HUES48 (cell line): ENCODE results near the gene MAGOH.

ENCODE experiments used
- H3K27ac ChIP-seq: one replicate; pipeline ENCODE4 v1.7.0; 2013; ENCODE audit warnings: low read depth, low read length, inconsistent platforms
- H3K27me3 ChIP-seq: 2 replicates; pipeline ENCODE4 v1.6.1; 2013; ENCODE audit warnings: mild to moderate bottlenecking, low read length; ENCODE audit not compliant: control insufficient read depth, insufficient read depth
- H3K36me3 ChIP-seq: 2 replicates; pipeline ENCODE4 v1.6.1; 2013; ENCODE audit warnings: low read length; ENCODE audit not compliant: control insufficient read depth, insufficient read depth
- H3K4me1 ChIP-seq: 2 replicates; pipeline ENCODE4 v1.6.1; 2013; ENCODE audit warnings: mild to moderate bottlenecking, low read length; ENCODE audit not compliant: control insufficient read depth, insufficient read depth
- H3K4me3 ChIP-seq: 2 replicates; pipeline ENCODE4 v1.5.1; 2013; ENCODE audit warnings: mild to moderate bottlenecking, low read depth, low read length
- H3K9ac ChIP-seq: 2 replicates; pipeline ENCODE4 v1.6.1; 2013; ENCODE audit warnings: mild to moderate bottlenecking, low read depth, low read length, moderate library complexity
- H3K9me3 ChIP-seq: 2 replicates; pipeline ENCODE4 v1.6.1; 2013; ENCODE audit warnings: low read length; ENCODE audit not compliant: control insufficient read depth, insufficient read depth

Gene MAGOH

DNA sequence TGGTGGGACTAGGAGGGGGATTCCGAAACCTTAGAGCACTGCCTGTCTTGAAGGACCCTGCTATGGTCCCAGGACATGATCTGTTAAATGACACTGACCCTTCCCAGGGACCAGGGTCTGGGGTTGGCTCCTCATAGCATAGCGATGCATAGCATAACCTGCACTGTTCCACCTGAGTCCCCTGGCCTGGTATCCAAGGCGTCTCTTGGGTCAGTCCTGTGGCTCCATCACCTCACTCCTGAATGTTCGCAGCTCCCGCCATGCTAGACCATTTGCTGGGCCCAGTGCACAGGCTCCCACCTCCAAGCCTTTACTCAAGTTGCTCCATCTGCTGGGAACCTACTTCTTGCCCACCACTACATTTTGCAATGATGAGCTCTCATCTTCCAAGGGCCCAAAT is 39.0 kb upstream of the MAGOH start:
- H3K9me3 ChIP-seq, result no peaks in the 10 kb centered on the region
- no peak overlapping the region for H3K9ac ChIP-seq
- H3K36me3 ChIP-seq, result peaks cover 75% of the 10 kb centered on the region

DNA sequence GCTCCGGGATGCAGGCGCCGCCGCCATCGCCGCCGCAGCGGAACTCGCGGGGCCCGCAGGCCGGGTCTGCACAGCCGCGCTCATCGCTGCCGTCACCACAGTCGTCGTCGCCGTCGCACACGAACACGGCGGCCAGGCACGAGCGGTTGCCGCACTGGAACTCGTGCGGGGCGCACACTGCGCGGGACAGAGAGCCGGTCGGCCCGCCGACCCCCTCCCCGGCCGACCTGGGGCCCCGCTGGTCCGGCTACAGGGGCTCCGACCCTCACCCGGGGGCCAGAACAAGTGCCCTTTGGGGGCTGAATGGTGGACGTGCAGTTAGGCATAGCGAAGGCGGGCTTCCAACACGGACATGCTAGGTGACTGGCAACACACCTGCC is 38.6 kb upstream of the MAGOH start:
- Histone ChIP-seq H3K4me3 (no peak overlapping the region), H3K27me3 (no peaks in the 10 kb centered on the region), H3K27ac (no peak overlapping the region), H3K36me3 (peaks cover 75% of the 10 kb centered on the region), H3K4me1 (no peaks in the 10 kb centered on the region), H3K9ac (no peak overlapping the region), H3K9me3 (no peaks in the 10 kb centered on the region)

More for the DNA sequence above, 39.0 kb upstream of the MAGOH start:
- H3K27ac ChIP-seq, result no peak overlapping the region
- H3K27me3 ChIP-seq, result no peaks in the 10 kb centered on the region
- no peaks in the 10 kb centered on the region for H3K4me1 ChIP-seq
- no peak overlapping the region for H3K4me3 ChIP-seq

DNA sequence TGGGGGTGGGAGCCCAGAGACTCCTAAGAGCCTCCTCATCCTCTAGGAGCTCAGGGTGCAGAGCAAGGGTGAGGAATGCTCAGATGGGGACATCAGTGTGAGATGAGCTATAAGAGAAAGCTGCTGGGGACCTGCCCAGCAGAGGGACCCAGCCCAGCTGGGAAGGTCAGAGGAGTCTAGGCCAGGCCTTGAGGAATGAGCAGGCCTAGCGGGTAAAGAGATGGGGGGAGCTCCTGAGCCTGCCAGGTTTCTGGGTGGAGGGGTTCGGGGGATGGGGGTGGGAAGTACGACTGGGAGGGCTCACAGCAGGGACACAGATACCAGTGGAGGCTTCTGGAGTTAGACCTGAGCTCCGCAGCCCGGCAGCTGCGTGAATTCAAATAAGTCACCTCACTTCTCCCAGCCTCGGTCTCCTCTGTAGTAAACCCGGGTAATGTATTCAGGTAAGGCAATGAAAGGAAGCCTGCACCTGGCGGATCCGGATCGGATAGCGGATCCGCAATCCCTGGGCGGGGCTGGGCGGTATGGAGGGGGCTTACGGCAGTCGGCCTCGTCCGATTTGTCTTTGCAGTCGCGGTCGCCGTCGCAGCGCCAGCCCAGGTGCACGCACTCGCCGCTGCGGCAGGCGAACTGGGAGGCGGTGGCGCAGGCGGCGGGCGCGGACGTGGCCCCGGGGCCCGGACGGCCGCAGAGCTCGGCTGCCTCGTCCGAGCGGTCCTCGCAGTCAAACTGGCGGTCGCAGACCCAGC is 38.0 kb upstream of the MAGOH start:
- Histone ChIP-seq H3K9ac (no peak overlapping the region), H3K27ac (no peak overlapping the region), H3K4me1 (no peaks in the 10 kb centered on the region), H3K27me3 (no peaks in the 10 kb centered on the region), H3K36me3 (peaks cover 75% of the 10 kb centered on the region), H3K4me3 (no peak overlapping the region), H3K9me3 (no peaks in the 10 kb centered on the region)

DNA sequence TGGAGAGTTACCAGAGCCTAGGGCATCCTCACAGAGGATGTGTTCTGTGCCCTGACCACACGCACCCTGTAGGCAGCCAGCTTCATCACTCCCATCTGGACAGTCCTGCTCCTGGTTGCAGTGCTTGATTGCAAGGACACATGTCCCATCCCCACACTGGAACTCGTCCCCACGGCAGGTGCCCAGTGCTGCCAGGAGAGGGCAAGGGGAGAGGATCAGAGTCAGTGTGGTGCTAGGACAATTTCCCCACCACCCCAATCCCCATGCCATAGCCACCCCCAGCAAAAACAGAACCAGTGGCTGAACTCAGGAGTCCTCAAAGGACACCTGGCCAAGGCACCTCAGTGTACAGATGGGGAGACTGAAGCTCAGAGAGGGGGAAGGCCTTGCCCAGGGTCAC is 37.2 kb upstream of the MAGOH start:
- H3K36me3 ChIP-seq, result peaks cover 75% of the 10 kb centered on the region

DNA sequence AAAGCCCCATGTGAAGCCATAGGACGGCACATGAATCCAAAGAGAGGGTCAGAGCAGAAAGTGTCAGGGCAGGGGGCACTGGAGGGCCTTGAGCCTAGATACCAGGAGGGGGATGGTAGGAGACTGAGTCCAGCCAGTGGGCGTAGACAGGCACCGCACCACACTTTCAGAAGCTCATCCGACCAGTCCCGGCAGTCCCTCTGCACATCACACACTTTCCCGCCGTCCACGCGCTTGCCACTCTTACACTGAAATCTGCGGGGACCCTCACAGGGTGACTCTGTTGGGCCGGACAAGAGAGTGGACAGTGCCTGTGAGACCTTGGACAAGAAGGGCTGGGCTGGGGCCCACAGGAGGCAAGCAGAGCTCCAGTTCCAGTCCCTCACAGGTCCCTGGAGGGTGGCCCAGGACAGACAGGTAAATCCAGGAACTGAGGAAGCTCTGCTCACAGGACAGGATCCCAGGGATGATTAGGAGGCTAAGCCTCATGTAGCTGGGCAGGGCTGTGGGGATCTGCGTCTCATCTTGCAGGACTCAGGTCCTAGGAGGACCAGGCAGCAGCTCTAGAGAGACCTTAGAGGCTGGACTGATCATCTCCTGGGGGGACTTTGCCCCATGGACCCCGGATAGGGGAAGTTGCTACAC is 36.3 kb upstream of the MAGOH start:
- peaks cover 75% of the 10 kb centered on the region for H3K36me3 ChIP-seq
- H3K27ac ChIP-seq, result no peak overlapping the region
- no peak overlapping the region for H3K9ac ChIP-seq
- no peak overlapping the region for H3K4me3 ChIP-seq
- H3K27me3 ChIP-seq, result no peaks in the 10 kb centered on the region
- no peaks in the 10 kb centered on the region for H3K4me1 ChIP-seq
- no peaks in the 10 kb centered on the region for H3K9me3 ChIP-seq

More for the DNA sequence above, 37.2 kb upstream of the MAGOH start:
- H3K27me3 ChIP-seq, result no peaks in the 10 kb centered on the region
- no peaks in the 10 kb centered on the region for H3K9me3 ChIP-seq
- H3K27ac ChIP-seq, result no peak overlapping the region
- no peaks in the 10 kb centered on the region for H3K4me1 ChIP-seq
- no peak overlapping the region for H3K9ac ChIP-seq
- no peak overlapping the region for H3K4me3 ChIP-seq

DNA sequence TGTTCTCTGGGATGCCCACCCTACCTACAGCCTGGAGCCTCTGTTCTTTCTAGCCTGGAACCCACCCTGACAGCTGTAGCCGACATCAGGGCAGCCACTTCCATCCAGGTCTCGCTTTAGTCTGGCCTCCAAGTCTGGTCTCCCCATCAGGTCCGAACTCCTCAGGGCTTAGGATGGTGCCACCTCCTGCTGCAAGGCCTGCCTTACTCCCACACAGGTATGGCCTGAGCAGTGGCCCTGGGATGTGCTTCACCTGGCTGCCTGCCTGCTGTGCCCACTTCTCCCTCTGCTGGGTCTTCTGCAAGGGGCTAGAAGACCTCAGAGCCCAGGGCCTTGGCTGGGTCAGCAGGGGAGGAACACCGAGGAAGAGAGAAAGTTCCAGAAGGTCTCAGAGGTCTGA is 35.7 kb upstream of the MAGOH start:
- H3K9ac ChIP-seq, result no peak overlapping the region
- no peaks in the 10 kb centered on the region for H3K27me3 ChIP-seq
- no peak overlapping the region for H3K27ac ChIP-seq
- H3K4me1 ChIP-seq, result no peaks in the 10 kb centered on the region
- H3K9me3 ChIP-seq, result no peaks in the 10 kb centered on the region
- H3K36me3 ChIP-seq, result peaks cover 76% of the 10 kb centered on the region
- no peak overlapping the region for H3K4me3 ChIP-seq

DNA sequence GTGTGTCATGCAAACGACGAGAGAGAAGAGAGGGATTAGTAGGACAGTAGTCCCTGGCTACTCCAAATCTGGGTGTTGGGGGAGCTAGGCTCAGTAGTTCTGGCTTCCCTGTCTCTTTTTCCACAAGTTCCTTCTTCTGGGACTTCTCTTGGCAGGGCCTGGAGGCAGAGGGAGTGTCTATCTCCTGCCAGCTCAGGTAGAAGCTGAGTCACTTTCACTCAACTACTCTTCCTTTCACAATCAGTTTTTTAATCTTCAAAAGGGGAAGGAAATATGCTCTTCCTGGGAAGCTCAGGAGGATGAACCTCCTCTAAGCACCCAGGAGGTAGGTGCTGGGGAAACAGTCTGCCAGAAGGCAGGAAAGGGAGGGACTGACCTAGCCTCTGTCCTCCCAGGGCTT is 35.2 kb upstream of the MAGOH start:
- Histone ChIP-seq H3K4me3 (no peak overlapping the region), H3K9me3 (no peaks in the 10 kb centered on the region), H3K4me1 (no peaks in the 10 kb centered on the region), H3K9ac (no peak overlapping the region), H3K27ac (no peak overlapping the region), H3K36me3 (peaks cover 80% of the 10 kb centered on the region), H3K27me3 (no peaks in the 10 kb centered on the region)

DNA sequence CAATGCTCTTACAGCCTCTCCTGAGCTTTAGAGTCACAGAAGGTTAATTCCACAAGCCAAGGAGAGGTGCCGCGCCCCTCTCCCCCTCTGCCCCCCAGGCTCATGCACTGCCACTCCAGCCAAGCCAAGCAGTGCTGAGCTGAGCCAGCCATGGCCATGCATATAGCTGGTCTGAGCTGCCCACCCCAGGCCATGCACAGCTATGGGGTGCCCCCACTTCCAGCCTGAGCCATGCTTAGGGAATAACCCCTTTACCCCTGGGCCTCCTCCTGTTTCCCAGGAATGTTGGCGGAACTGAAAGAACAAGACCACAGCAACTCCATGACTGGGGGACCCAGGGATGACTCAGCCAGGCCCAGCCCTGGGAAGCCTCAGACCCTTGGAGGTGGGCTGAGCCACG is 34.0 kb upstream of the MAGOH start:
- Histone ChIP-seq H3K27ac (no peak overlapping the region), H3K4me1 (no peaks in the 10 kb centered on the region), H3K4me3 (no peak overlapping the region), H3K9me3 (no peaks in the 10 kb centered on the region), H3K36me3 (peaks cover 84% of the 10 kb centered on the region), H3K27me3 (no peaks in the 10 kb centered on the region), H3K9ac (no peak overlapping the region)

DNA sequence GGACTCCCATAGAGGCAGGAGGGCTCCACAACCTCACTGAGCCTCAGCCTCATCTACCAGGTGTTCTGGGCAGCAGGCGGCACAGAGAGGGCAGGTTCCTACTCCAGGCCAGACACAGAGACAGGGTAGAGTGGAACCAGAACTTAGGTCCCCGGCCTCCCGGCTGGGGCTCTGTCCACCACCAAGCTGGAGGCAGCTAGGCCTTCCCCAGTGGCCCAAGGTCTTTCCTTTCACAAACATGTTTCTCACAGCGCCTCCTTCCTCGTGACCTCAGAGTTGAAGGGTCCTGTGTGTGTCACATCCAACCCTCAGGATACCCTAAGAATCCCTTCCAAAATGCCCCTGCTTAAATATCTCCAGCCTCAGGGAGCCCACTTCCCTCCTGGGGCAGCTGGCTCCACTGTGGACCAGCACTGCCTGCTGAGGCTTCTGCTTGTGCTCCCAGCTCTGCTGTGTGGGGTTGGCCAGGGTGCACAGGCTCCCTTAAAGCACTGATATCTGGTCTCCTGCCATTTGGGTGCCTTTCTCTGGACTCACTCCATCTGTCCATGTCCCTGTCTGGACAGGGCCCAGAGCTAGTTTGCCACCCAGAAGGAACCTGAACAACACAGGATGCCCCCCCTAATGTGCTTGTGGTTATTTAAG is 33.2 kb upstream of the MAGOH start:
- no peaks in the 10 kb centered on the region for H3K4me1 ChIP-seq
- H3K27ac ChIP-seq, result no peak overlapping the region
- H3K9me3 ChIP-seq, result no peaks in the 10 kb centered on the region

DNA sequence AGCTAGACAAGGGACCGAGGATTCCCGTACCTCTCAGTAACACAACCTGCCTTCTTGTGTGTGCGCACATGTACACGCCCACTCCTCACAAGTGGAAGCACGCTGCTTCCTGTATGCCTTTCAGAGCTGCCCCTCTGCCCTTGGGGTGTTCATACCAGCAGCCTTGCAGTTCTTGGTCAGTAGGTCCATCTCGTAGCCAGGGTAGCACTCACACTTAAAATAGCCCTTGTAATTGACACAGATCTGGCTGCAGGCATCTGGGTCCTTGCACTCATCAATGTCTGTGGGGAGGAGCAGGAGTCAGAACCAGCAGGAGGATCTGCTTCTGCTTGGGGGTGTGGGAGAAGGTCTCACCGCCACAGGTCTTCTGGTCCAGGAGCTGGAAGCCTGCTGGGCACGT is 32.6 kb upstream of the MAGOH start:
- H3K4me1 ChIP-seq, result no peaks in the 10 kb centered on the region
- no peaks in the 10 kb centered on the region for H3K27me3 ChIP-seq
- no peak overlapping the region for H3K9ac ChIP-seq
- H3K9me3 ChIP-seq, result no peaks in the 10 kb centered on the region
- no peak overlapping the region for H3K27ac ChIP-seq
- peaks cover 91% of the 10 kb centered on the region for H3K36me3 ChIP-seq
- H3K4me3 ChIP-seq, result no peak overlapping the region

More for the DNA sequence above, 33.2 kb upstream of the MAGOH start:
- Histone ChIP-seq H3K4me3 (no peak overlapping the region), H3K9ac (no peak overlapping the region), H3K27me3 (no peaks in the 10 kb centered on the region), H3K36me3 (peaks cover 86% of the 10 kb centered on the region)

DNA sequence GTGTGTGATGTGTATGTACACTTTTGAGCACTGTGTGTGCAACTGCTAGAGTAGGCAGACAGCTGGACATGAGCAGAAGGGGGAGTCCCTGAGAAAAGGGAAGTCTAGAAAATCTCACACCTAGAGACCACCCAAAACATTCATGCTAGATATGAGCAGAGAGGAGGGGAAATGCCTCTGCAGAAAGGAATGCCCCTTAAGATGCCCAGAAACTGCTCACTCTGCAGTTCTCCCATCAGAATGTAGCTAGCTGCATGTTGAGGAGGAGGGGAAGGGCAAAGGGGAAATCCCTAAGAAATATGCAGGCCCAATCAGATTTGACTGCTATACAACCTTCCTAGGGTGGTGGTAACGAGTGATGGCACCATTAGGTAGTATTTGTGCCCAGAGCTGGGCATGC is 31.8 kb upstream of the MAGOH start:
- Histone ChIP-seq H3K27me3 (no peaks in the 10 kb centered on the region), H3K27ac (no peak overlapping the region), H3K36me3 (peaks cover 91% of the 10 kb centered on the region), H3K4me1 (no peaks in the 10 kb centered on the region), H3K9me3 (no peaks in the 10 kb centered on the region), H3K4me3 (no peak overlapping the region), H3K9ac (no peak overlapping the region)
